ENCODE measurements around the gene MAB21L1. TPM values are rescaled to one million over a fixed set of nuclear protein-coding genes. Genes with fewer than 3 reads are reported as not detected.

Gene MAB21L1
- total and polyA plus RNA-seq, 2 experiments from 2014 or later, result 0.78 TPM; not detected in 1

- TF ChIP-seq CTCF (conservative IDR thresholded peaks at IDR 0.05; ENCODE audit: low read depth in 2 of 2), result no peak
These were observed 22.7 kb upstream of the MAB21L1 start (continued) for GRCh38 chr13:35499196-35499662.

GRCh38 chr13:35498231-35498630 lies 21.7 kb upstream of the MAB21L1 start:
- Mint-ChIP-seq H3K4me3 (no peak overlapping the region), H3K27ac (no peak overlapping the region), H3K4me1 (peaks cover 14% of the 10 kb centered on the region; the same call in 2 of the 3 replicates), H3K9me3 (no peaks in the 10 kb centered on the region), H3K36me3 (ENCODE audit: low read depth) (no peaks in the 10 kb centered on the region), H3K27me3 (ENCODE audit: insufficient read depth, low read depth, poor library complexity) (peaks cover 1% of the 10 kb centered on the region)
- no peaks in the 10 kb centered on the region for H3K9me2 ChIP-seq (ENCODE audit: insufficient read depth)
- no peak overlapping the region for H3K27ac ChIP-seq (ENCODE audit: low read depth)
- no peaks in the 10 kb centered on the region for H4K20me1 ChIP-seq (replicated peaks; ENCODE audit: insufficient read depth)
- H3K27me3 ChIP-seq (ENCODE audit: insufficient read depth), result no peaks in the 10 kb centered on the region
- H3K4me1 ChIP-seq (ENCODE audit: insufficient read depth), result no peaks in the 10 kb centered on the region; the same call in 1 of the 2 replicates
- no peak for TF ChIP-seq ZNF114 (CRISPR knock-in tag; IDR thresholded peaks at IDR 0.05)
- no peak for TF ChIP-seq ETS1 (IDR thresholded peaks at IDR 0.05)
- no peak for TF ChIP-seq NANOG (IDR thresholded peaks at IDR 0.05; ENCODE audit: borderline replicate concordance)
- no peak for TF ChIP-seq EZH2 (IDR thresholded peaks at IDR 0.05; ENCODE audit: low read depth, unreplicated experiment)
- no peak for TF ChIP-seq CREB1 (CRISPR knock-in tag; IDR thresholded peaks at IDR 0.05; ENCODE audit: low read depth)
- TF ChIP-seq POLR2AphosphoS5 (IDR thresholded peaks at IDR 0.05; ENCODE audit: low read depth), result no peak
- no peak for TF ChIP-seq CTCF (conservative IDR thresholded peaks at IDR 0.05; ENCODE audit: low read depth in 2 of 2)
- TF ChIP-seq REST (IDR thresholded peaks at IDR 0.05; ENCODE audit: unreplicated experiment), result no peak
- TF ChIP-seq EZH2phosphoT487 (IDR thresholded peaks at IDR 0.05; ENCODE audit: unreplicated experiment), result no peak
- no peak for TF ChIP-seq JUNB (IDR thresholded peaks at IDR 0.05; ENCODE audit: unreplicated experiment)
- H3K4me3 ChIP-seq, result no peak overlapping the region
- ATAC-seq, result no peak
- H3K4me2 ChIP-seq, result no peak overlapping the region
- no peak for DNase-seq (ENCODE audit: low spot score)
- no peaks in the 10 kb centered on the region for H3K79me2 ChIP-seq (replicated peaks; ENCODE audit: insufficient read depth)
- no peak overlapping the region for H2AFZ ChIP-seq
- no peaks in the 10 kb centered on the region for H3F3A ChIP-seq (replicated peaks; ENCODE audit: low read depth)
- no peaks in the 10 kb centered on the region for H3K36me3 ChIP-seq (ENCODE audit: insufficient read depth)

All from GM23338 (cell line).